ENCODE results near the gene TMTC1.

GRCh38 chr12:29692237-29692636 is 91.5 kb downstream of the TMTC1 start:
- TF ChIP-seq CTCF (IDR thresholded peaks at IDR 0.05; ENCODE audit: low read depth, low read length), result no peak
- TF ChIP-seq EZH2phosphoT487 (IDR thresholded peaks at IDR 0.05; ENCODE audit: low read depth), result no peak

Data from OCI-LY3 (cell line).